Measurements from ENCODE around the gene SP140L.
"Not testable (repeated sequence)": the region's sequence is repeated elsewhere in the genome, so short reads cannot be mapped to it uniquely, and the experiment has no call there.

The SP140L gene

GRCh38 chr2:230324503-230324902 lies 2.5 kb upstream of the SP140L start:
- DNase-seq: no peak

GRCh38 chr2:230325316-230326243 lies 1.4 kb upstream of the SP140L start:
- DNase-seq: no peak

DNA sequence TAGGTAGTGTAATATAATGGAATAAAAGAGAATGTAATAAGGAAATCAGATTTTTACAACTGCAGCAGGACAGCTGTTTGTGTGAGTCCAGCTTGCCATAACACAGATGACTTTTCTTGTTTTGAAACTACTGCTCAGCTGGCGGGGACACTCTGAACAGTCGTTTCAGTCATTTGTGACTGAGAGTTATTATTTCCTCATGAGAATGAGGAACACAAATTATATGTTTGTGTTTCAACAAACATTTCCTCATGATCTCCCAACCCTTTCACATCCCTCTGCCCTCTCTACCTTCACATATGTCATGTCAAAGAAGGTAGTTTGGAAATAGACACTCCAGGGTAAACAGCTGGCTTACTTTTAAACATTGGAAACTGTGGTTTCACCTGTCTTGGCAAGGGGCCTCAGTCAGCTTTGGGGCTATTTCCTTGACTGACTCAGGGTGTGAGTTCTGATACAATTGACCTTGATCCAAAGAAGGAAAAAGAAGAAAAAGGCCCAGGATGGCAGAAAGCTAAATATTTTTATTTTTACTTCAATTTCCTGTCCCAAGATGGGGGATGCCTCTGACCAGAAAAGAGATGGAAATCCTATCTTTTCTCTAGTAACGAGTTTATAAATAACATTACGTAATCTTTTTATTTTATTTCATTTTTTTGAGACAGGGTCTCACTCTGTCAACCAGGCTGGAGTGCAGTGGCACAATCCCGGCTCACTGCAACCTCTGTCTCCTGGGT lies 593 bp downstream of the SP140L start:
- DNase-seq: no peak

DNA sequence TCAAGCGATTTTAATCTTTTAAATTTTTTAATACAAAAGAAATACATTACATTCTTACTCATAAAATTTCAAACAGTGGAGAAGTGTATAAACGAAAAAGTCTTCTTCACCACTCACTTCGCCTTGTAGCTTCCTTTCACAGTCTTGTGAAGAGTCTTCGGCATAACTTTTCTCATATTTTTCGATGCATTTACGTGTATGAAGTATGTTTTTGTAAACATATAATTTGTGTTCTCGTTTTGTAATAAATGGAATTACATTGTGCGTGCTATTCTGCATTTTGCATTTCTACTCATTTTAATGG lies 1.1 kb downstream of the SP140L start:
- no peak for DNase-seq

DNA sequence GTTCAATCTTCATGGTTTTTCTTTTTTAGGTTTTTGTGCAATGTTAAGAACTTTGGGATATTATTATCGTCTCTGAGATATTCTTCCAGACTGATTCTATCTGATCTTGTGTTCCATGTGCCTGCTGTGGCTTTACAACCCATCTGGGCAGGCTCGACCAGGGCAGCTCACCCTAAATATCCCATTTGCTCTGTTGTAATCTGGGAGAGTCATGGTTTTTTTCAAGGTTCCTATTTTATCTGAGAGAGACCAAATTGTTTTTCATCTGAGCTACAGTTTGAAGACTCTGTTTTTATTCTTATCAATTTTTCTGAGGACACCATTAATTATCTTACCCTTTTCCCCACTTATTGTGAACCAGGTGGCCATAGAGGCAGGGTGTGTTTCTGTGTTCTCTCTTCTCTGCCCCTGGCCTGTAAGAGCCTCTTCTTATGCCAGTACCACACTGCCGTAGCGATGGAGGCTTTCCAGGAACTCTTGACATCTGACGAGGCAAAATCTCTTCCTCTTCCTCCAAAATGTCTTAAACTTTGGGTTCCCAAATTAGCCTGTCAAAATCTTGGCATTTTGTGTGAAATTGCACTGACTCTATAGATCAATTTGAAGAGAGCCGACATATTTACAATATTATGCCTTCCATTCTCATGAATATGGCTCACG lies 3.1 kb downstream of the SP140L start:
- DNase-seq: no peak

GRCh38 chr2:230330725-230331124 lies 3.7 kb downstream of the SP140L start:
- no peak for DNase-seq

DNA sequence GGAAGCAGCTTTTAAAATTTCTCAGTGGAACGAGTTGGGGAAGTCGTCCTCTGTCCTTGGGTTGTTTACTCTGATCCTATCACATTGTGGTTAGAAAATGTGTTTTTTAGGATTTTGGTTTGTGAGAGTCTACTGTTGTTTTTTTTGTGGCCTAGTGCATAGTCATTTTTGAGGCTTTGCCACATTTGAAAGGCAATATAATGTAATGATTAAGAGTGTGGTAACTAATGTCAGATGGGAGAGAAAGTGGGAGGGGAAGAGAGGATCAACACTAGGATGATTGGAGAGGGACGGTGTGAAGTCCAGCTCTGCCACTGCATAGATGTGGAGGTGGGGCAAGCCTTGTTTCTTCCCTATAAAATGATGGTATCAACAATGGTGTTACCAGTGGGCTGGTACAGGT lies 8.5 kb downstream of the SP140L start:
- DNase-seq: no peak

DNA sequence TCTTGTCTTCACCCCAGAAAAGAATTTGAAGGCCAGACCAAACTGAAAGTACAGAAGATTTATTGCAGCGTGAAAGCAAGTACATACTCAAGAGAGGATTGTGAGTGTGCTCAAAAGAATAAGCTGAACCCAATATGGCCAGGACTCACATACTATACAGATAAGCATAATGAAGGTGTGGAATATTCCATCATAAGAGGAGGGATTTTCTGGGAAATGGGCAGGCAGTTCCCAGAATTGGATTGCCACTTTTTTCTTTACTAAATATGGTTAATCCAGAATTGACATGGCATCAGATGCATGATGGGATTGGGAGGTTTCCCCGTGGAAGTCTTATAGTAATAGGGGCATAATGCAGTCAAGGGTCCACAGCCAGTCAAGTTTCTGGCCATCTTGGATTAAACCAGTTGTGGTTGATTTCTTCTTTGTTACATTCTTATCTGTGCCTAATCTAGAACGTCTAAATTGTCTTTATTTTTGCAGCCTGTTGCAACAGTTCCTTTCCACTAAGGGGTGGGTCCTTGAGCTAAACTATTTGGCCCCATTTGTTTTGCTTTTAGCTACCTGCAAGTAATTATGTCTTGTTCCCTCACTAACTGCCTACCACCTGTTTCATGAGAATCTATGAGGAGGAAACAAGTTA lies 9.0 kb downstream of the SP140L start:
- DNase-seq: no peak

- DNase-seq: not testable (repeated sequence)
Measured at GRCh38 chr2:230341936-230342528, 15.0 kb downstream of the SP140L start.

GRCh38 chr2:230343041-230343624 lies 16.1 kb downstream of the SP140L start:
- not testable (repeated sequence) for DNase-seq

GRCh38 chr2:230343747-230344146 lies 16.8 kb downstream of the SP140L start:
- no peak for DNase-seq

DNA sequence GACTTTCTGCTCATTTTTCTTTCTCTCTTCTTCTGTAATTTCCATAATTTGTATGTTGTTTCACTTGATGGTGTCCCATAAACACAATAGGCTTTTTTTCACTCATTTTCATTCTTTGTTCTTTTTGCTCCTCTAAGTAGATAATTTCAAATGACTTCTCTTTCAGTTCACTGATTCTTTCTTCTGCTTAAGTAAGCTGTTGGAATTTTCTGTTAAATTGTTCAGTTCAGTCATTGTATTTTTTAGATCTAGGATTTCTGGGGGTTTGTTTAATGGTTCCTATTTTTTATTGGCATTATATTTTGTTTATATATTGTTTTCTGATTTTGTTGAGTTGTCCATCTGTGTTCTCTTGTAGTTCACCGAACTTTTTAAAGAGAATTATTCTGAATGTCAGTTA lies 19.5 kb downstream of the SP140L start:
- DNase-seq: no peak

GRCh38 chr2:230346921-230347533 lies 20.0 kb downstream of the SP140L start:
- no peak for DNase-seq

DNA sequence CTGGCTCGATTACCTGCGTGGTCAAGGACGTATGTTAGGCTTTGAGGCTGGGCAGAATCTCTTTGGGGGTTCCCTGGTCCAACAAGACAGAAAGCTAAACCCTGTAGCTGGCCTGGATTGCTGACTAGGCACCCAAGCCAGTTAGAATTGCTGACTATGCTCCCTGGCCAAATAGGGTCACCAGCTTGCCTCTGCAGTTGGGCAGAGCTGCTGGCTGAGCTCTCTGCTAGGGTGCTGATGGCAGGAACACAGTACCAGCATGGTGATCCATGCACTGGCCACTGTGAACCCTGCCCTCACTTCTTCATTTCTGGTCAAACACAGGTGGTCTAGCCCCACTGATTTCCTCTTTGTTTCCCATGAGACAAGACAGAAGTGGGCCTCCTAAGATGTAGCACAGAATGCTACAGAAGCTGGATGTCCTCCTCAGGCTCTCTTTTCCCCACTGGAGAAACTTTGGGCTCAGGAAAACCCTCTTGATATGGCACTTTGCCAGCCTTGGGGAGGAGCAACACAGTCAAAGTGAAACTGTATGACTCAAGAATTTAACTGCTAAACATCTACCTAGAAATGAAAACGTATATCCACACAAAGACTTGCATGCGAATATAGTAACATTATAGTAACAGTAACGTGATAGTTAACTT lies 20.8 kb downstream of the SP140L start:
- DNase-seq: peak; percentile 30

DNA sequence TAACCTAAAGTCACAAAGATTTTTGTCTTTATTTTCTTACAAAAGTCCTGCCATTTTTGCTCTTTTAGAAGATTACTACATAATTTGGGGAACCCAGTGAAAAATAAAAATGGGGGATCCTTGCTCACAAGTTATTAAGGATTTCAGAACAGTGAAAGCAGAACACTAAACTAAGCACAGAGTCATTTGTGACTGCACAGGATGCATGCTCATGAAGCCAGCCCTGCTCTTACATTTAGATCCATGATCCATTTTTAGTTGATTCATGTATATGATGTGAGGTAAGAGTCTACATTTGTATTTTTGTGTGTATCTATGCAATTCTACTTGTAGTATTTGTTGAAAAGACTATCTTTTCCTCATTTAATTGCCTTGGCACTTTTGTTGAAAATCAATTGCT lies 21.8 kb downstream of the SP140L start:
- DNase-seq: no peak

GRCh38 chr2:230356084-230356483 lies 29.1 kb downstream of the SP140L start:
- DNase-seq: no peak

GRCh38 chr2:230358305-230358704 lies 31.3 kb downstream of the SP140L start:
- DNase-seq: no peak

- DNase-seq: no peak
Measured at GRCh38 chr2:230360028-230360427, 33.0 kb downstream of the SP140L start.

- DNase-seq: no peak
Measured at GRCh38 chr2:230362030-230362691, 35.2 kb downstream of the SP140L start.

DNA sequence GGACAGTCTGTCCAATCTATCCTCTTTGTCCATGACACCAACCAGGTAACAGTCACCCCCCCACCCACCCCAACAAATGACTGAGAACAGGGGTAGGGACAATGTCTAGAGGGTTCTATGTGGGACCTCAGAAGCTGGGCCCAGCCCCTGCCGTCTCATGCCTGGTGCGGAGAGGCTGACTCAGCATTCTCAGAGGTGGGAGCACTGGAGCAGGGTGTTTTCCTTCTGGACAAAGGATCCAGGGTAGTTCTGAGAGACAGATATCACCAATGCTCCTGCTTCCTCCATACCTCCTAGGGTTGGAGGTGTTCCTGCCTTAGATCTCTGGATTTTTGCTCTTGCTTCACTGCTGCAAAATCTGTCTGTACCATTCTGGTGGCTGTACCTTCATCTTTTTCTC lies 55.1 kb downstream of the SP140L start:
- no peak for DNase-seq

DNA sequence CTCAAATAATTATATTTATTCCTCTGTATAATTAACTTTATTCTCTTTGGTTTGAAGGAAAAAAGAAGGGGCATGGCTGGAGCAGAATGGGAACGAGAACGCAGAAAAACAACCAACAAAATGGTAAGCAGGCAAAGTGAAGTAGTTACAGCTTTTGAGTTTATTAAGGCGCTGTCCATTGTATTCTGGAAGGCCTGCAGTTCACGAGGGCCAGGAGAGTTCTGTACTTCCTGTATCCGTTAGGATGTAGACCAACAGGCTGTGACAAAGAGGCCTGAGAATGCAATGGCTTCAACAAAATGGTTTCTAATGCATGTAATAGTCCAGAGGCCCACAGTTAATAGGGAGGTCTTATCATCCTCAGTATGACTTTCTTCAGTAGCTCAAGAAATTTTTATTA lies 56.5 kb downstream of the SP140L start:
- DNase-seq: no peak

Data from CD4-positive, alpha-beta T cell treated with Interleukin-21 for 1 hour (primary cell).